Measurements from ENCODE around the gene UBE2J1. TPM values are rescaled to one million over a fixed set of nuclear protein-coding genes. Genes with fewer than 3 reads are reported as not detected.
"Not testable (repeated sequence)": the region's sequence is repeated elsewhere in the genome, so short reads cannot be mapped to it uniquely, and the experiment has no call there.

UBE2J1 gene
- total RNA-seq, 1 donor: 54.4 TPM

- DNase-seq (ENCODE audit: low read depth): no peak
- no peak overlapping the region for H3K4me3 ChIP-seq (ENCODE audit: low read depth, low read length)
- TF ChIP-seq CTCF (IDR thresholded peaks at IDR 0.05; ENCODE audit: insufficient read depth, low read depth, low read length): no peak
Observed at GRCh38 chr6:89314692-89315091, 37.8 kb downstream of the UBE2J1 start.

GRCh38 chr6:89313006-89313405, 39.5 kb downstream of the UBE2J1 start:
- DNase-seq (ENCODE audit: low read depth): peak; percentile 83
- no peak overlapping the region for H3K4me3 ChIP-seq (ENCODE audit: low read depth, low read length)
- no peak for TF ChIP-seq CTCF (IDR thresholded peaks at IDR 0.05; ENCODE audit: insufficient read depth, low read depth, low read length)

- peak; percentile 45 for DNase-seq (ENCODE audit: low read depth)
- no peak overlapping the region for H3K4me3 ChIP-seq (ENCODE audit: low read depth, low read length)
- TF ChIP-seq CTCF (IDR thresholded peaks at IDR 0.05; ENCODE audit: insufficient read depth, low read depth, low read length): peak; percentile 58
Observed at GRCh38 chr6:89311853-89312531, 40.5 kb downstream of the UBE2J1 start.

DNA sequence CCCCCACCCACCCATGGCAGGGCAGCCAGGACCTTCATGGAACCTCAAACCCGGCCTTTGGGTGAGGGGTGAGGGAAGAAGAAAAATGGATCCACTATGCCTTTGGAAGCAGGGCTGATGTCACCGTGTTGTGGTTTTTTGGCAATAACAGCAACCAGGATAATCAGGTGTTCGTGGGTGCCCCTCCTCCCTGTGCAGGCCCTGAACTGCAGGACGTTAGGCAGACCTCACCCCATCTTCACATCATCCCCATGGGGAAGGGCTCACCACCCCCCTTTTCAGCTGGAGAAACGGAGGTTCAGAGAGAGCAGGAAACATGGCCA, 41.0 kb downstream of the UBE2J1 start:
- H3K4me3 ChIP-seq (ENCODE audit: low read depth, low read length): no peak overlapping the region
- no peak for DNase-seq (ENCODE audit: low read depth)
- no peak for TF ChIP-seq CTCF (IDR thresholded peaks at IDR 0.05; ENCODE audit: insufficient read depth, low read depth, low read length)

- DNase-seq (ENCODE audit: low read depth): peak; percentile 87
- H3K4me3 ChIP-seq (ENCODE audit: low read depth, low read length): no peak overlapping the region
- no peak for TF ChIP-seq CTCF (IDR thresholded peaks at IDR 0.05; ENCODE audit: insufficient read depth, low read depth, low read length)
Observed at GRCh38 chr6:89310929-89311328, 41.6 kb downstream of the UBE2J1 start.

- no peak overlapping the region for H3K4me3 ChIP-seq (ENCODE audit: low read depth, low read length)
- DNase-seq (ENCODE audit: low read depth): no peak
- no peak for TF ChIP-seq CTCF (IDR thresholded peaks at IDR 0.05; ENCODE audit: insufficient read depth, low read depth, low read length)
Observed at GRCh38 chr6:89308525-89309395, 43.8 kb downstream of the UBE2J1 start.

GRCh38 chr6:89304517-89304916, 48.0 kb downstream of the UBE2J1 start:
- H3K4me3 ChIP-seq (ENCODE audit: low read depth, low read length); DNase-seq (ENCODE audit: low read depth): not testable (repeated sequence)

All from fibroblast of villous mesenchyme (primary cell).